HG03025 (cell line): ENCODE results near the gene TIGIT.

Experiments used
- ATAC-seq: cut with Tn5 transposase; IDR thresholded peaks from one replicate; pipeline ENCODE4 v1.9.1; 2021; ENCODE audit warnings: mild to moderate bottlenecking, moderate library complexity; ENCODE audit not compliant: unreplicated experiment, low FRiP score

The TIGIT gene

DNA sequence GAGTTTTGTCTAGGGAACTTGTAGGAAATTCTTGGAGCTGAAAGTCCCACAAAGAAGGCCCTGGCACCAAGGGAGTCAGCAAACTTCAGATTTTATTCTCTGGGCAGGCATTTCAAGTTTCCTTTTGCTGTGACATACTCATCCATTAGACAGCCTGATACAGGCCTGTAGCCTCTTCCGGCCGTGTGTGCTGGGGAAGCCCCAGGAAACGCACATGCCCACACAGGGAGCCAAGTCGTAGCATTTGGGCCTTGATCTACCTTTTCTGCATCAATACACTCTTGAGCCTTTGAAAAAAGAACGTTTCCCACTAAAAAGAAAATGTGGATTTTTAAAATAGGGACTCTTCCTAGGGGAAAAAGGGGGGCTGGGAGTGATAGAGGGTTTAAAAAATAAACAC is 15.0 kb downstream of the TIGIT start:
- ATAC-seq, result peak; percentile 79

DNA sequence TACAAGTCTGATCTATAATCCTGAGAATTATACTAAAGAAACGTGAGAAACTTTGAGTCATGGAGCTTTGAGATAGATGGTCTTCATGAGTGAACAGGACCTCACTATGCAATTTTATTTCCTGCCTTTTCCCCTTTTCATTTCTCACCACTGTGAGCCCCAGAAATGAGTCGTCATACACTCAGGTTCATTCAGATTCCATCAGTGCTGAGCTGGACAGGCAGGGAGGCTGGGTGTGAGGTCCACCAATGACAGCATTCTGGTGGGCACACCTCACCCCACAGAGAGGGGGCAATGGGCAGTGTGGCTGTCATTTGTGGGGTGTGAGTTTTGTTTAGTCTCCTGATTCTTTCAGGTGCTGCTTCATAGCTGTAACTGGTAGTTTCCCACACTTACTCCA is 16.9 kb downstream of the TIGIT start:
- ATAC-seq, result no peak

DNA sequence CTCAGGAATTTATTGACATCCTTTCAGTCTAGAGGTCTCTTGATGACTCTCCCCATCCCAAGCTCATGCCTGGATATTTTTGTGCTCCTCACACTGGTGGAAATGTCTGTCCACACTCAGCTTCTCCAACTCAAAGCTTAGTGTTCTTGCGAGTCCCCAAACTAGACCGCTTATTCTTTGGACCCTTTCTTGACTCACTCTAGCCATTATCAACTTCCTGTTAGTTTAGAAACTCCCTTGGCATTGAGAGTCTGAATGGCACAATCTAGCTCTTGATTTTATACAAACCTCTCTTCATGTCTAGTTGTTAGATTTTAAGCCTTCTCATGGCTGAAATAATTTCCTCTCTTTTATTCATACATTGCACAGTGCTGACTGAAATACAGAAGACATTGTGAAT is 19.6 kb downstream of the TIGIT start:
- ATAC-seq, result no peak

DNA sequence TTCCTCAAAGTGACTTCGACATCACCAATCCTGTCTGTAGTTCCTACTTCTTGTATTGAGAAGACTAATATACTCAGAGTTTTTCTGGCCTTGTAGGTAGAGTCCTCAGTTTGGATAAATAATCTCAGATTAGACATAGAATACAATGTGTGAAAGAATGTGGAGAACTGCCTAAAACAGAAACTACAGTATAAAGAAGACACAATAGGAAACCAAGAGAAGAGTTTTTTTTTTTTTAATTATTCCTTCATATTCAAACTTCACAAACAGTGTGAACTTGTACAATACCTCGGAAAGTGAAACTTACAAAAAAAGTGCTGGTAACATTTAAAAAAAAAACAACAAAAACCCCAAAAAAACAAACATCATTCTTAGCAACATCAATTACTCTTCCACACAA is 20.5 kb downstream of the TIGIT start:
- ATAC-seq, result no peak

DNA sequence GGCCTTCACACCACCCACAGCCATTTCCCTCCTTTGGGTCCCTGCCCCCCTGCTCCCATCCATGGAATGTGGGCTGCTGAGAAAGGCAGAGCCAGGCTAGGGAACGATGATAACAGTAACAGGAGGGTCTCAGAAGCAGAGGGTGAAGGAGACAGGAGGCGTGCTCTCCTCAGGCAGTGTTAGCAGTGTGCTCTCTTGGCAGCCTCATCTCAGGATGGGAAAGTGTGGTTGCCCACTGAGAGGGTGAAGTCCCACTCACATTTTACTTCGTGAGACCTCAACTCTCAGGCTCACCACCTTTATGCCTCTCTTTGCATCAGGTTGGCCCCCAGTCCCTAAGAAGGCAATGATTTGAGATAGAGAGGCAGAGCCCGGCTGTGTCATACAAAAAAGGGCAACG is 24.5 kb downstream of the TIGIT start:
- no peak for ATAC-seq

DNA sequence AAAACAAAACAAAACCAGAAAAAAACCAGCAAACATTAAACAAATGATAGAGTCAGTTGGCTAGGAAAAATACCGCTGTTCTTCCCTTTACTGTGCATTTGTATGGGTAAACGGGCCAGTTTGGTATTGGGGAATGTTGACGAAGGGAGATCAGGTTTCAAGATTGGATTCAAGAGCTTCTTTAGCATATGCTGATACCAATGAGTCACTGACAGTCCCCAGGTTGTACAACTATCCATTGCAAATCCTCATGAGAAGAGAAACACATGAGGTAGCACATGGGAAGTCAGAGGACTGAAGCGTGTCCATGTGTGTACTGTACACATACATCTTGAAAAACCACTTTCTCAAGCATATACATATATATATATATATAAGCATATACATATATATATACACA is 25.6 kb downstream of the TIGIT start:
- no peak for ATAC-seq

DNA sequence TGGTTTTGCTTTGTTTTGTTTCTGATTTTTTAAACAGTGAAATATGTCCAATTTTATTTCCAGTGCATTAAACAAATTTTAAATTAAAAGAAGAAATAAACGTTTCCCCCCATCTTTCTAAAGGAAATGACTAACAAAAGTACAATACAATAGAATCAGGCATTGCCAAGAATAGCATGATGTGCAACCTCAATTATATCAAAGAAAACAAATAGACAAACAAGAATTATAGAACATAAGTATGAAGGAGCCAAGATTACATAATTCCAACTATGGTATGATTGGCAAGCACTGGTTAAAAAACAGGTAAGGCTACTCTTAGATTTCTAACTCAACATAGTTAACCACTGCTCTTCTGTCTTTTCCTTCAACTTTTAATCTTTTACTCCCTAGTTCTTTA is 26.4 kb downstream of the TIGIT start:
- ATAC-seq, result no peak

DNA sequence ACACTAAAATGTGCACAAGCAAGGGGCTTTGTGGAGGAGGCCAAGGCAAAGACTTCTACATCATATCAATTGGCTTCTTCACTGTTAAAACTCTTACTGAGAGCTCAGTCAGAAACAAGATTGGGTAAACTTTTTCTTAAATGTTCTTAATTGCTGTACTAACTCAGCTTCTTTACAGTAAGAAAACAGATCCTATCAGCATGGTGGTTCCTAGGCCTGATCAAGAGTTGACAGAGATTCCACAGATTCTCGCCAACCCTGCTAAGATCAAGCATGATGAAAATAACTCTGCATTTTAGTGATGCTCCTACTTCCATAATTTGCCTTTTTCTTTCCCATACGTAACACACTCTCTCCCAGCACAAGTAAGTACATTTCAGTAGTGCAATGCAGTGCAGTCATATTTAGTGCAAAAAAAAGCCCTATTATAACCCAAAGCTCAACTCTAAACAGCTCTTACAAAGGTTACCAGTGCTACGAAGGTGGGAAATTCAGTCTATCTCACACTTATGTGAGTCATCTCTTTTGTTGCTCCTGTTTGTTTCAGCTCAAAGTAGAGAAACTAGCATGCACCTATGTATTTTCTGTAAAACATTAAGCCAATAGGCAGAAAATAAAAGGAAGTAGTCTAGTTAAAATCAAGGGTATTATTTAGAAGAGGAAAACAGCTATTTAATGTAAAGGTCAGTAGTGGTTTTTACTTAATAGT is 29.9 kb downstream of the TIGIT start:
- no peak for ATAC-seq

DNA sequence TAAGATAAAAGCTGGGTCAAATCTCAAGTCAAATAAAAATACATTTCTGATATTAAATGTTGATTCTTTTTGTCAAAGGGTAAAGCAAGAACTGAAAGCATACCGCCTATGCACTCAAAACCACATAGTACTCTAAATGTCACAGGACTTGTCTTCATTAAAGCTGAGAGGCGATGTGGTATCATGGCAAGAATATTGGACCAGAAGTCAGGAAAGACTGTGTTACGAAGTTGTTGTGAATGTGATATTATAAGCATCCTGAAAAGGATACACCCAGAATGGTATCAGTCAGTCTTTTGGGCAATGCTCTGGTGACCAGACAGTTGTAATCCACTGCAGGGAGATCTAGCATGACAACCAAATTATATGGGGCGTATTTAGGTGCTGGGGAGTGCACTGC is 33.8 kb downstream of the TIGIT start:
- no peak for ATAC-seq

DNA sequence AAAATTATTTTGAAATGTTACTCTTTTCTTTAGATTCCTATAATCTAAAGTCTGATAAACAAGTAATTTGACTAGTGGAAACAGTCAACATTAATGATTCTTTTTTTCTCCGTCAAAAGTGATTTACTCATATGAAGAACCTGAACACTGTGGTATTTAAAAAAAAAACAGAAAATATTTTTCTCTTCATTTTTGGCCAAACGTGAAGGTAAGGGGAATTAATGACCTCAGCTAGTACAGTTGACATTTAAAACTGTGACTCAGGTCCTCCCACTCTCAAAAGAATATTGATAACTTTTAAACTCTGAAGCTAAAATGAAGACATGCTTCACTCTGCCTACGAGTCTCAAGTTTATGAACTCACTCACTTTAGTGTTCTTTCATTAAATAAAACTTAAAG is 34.5 kb downstream of the TIGIT start:
- no peak for ATAC-seq

DNA sequence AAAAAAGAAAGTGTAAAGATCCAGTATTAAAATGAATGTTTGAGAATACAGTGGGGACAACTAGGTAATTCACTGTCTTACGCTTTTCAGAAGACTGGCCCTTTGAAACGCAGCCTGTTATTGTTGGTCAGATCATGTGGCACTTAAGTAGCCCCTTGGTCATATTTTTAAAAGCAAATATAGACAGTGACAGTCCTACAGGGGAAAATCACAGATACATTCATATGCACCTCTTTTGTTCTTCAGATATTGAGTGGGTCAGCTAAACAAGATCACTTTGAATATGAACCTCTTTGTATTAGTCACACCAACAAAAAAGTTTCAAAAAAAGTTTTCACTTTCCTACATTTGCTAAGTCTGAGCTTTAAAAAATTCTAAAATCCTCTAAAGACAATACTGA is 36.0 kb downstream of the TIGIT start:
- ATAC-seq, result no peak

DNA sequence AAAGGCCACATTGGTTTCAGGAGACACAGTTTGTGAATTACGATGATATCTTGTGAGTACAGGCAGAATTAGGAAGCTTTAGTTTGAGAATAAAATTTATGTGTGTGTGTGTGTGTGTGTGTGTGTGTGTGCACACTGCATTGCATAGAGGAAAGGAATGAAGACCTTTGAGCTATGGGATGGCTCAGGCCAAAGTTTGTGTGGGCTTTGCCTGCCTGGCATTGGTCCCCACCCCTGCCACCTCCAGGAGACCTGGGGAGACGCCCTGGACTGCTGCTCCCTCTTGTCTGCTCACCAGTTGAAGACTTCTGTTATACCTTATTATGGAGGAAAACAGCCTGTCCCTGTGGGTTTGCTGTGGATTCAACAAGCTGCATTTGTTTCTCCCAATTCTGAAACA is 37.2 kb downstream of the TIGIT start:
- ATAC-seq, result no peak

DNA sequence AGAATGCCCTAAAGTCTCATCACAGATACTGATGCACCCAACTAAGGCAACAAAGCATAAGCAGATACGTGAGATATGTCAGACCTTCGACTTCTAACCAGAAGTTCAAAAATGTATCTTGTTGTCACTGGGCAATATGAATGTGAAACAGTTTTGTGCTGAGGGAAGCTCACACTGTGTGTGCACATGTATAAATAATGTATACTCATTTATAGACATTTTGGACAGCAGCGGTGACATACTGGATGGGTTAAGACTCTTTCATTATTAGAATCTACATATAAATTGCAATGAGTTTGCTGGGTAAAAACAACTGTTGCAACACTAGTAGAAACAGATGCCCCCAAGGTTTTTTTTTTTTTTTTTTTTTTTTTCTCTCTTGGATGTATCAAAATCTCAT is 37.9 kb downstream of the TIGIT start:
- ATAC-seq, result no peak

DNA sequence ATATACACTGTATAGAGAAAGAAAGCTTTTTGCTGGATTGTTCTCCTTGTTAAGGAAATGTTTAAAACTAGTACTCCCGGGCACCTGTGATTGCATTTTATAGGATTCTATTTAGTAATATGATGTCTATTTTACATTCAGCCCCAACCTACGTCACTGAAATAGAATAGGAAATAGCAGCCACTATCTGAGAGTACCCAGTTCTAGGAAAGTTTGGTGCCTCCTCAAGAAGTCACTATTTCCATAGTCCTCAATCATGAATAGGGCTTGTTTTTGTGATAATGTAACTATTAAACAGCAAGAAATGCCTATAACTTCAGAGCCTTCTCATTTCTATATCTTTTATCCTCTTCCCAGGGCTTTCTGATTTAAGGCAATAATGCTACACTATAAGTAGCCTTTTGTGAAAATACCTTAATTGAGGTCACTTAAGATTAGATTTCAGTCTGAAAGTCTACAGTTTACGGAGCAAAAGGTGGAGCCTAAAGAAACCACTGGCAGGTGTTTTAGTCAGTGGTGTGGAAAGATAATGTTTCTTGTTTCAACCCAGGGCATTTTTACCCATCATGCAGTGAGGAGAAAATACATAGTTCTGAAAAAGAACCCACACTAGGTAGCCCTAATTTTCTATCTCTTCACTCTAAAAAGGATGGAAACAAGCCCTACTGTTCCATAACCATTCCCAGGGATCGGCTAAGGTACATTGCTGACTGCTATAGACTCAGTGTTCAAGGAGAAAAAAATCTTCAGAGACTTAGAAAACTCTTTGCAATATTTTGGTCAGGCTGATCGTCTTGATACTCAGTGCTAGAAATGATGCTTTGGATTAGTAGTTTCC is 38.7 kb downstream of the TIGIT start:
- ATAC-seq, result no peak

DNA sequence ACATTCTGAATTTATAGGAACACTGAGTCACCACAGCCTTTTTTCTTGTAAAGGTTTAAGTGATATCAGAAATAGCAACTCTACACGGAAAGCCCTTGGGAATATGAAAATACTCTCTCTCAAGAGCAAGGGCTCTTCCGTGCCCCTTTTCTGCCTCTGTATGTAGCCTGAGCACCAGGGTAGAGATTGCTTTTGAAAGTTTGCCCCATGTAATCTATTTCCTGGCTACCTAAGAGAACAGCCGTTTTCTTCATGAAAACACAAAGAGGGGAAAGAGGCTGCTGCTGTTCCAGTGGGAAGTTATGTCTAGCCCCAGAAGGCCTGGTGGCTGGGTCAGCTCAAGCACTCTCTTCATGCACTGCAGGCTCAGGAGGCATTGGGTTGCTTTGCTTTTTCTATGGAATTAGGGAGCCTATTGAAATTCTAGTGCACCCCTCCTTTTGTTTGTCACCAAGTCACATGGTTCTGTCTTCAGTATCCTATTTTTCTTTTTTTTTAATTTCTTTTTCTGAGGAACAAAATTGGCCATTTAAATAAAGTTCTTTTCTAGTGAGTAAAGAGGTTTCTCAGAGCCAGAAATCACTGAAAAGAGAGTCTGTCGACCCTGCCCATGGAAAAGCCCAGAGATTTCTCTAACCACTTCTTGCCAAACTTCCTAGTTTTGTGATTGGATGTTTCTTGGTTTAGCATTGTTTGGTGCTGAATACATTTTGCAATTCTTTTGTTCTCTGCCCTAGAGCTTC is 39.5 kb downstream of the TIGIT start:
- ATAC-seq, result no peak

DNA sequence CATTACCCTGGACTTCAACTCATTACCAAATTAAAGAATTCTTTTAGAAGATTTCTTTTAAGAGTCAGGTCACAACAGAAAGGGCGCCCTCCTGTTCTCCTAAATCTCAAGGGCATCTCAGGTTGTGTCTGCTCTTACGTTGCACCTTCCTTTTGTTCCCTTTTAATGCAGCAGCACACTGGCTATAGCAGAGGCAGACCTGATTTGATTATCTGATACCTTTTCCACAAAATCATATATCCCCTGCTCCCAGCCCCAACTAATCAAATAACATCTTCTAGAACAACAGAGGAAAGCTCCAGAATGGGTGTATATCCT is 40.1 kb downstream of the TIGIT start:
- ATAC-seq, result no peak

DNA sequence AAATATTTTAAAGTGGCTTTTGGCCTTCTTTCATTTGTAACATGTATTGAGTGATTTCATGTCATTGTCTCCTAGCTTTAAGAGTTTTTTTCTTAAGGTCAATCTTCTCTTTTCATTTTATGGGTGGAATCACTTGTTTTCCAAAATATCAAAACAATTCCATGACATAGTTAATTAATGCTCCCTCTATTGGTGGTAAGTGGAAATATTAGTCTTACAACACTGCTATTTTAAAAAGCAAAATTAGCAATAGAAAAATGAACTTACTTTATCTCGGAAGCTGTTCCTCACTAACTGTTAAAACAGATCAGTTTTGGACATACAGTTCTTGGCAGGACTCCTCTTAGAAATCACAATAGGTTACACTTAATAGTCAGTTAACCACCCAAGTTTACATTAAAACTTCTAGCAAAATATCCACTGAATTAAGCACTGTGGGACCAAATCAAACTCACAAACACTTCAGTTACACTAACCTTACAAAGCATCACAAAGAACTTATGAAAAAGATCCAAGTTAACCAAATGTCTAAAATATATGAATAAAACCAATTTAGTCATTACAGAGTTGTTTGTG is 42.4 kb downstream of the TIGIT start:
- no peak for ATAC-seq

DNA sequence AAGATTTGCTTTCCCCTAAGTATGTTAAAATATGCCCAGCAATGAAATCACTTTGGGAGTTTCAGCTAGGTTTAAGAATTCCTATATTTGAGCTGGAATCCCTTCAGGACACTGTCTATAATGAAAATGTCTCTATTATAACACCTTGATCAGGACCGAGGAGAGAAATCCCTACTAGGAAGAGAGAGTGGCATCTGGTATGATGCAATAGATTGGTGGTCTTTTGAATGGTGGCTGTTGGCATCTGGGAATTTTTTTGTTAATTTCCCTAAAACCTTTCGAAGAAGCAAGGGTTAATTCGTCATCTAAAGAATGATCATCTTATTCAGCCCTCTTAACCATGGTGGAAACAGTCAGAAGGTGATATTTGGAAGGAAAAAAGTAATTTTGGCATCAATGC is 43.0 kb downstream of the TIGIT start:
- no peak for ATAC-seq

DNA sequence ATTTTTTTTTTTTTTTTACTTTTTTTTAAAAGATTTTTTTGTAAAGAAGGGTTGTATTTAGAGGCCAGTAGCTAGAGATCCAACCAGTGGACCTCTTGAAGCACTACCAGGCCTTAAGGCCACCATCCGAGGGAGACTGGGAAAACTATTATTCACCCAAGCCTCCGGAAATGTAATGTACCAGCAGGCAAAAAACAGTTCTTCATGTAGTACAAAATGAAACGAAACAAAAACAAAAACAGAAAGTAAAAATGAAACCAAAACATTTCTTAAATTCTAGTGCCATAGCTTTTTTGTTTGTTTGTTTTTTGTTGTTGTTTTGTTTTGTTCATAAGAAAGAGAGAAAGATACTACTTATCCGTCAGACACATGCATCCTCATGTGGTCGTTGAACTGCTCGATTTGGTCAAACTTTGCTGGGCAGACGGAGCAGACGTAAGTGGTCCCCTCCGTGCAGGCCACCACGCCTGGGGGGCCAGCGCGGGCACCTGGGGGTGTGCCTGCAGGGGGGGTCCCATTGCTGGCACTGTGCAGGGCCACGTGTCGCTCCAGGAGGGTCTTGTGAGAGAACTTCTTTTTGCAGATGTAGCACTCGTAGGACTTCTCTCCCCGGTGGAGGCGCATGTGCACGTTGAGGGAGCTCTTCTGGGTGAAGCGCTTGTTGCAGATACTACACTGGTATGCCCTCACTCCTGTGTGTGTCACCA is 45.0 kb downstream of the TIGIT start:
- ATAC-seq, result no peak

DNA sequence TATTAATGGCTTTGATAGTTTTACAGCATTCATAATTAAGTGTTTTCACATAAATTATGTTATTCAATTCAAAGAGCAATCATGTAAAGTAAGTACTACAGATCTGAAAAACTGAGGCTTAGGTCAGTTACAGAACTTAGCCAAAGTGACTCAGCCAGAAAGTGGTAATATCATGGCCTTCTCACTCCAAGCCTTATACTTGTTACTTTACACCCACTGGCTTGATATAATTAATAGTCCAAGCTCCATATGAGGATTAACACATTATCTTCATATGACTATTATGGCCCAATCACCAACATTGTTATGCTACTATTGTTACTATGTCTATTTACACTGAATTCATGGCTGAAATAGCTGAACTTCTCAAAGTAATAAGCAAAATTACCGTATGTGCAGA is 50.7 kb downstream of the TIGIT start:
- no peak for ATAC-seq

DNA sequence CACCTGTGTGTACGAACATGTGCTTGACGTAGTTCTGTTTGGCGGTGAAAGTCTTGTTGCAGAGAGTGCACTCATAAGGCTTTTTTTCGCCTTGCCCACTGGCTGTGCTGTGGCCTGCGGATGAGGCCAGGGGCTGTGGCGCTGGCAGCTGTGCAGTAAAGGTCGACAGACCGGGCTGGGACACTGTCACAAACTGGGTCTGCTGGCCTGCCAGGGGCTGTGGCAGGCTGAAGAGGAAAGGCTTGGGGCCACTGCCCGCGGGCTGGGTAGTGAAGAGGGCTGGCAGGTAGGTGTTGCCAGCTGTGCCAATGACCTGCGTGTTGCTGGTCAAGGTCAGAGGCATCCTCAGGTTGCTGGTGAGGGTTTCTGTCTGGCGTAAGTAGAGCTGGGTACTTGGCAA is 56.4 kb downstream of the TIGIT start:
- no peak for ATAC-seq
